Uterine smooth muscle cell (primary cell): ENCODE data around the gene CPEB3. TPM values are rescaled to one million over a fixed set of nuclear protein-coding genes. Genes with fewer than 3 reads are reported as not detected.

Experiments used
- total RNA-seq: library from RNA; depleted of rRNA; stranded (reverse); fragments of >200 nt; gene quantifications from 2 replicates; pipeline ENCODE4 v1.2.3, GENCODE V29; 2014

The CPEB3 gene
- 0.55 and 1.6 TPM in 2 replicates for total RNA-seq

GRCh38 chr10:92290837-92291615, at the start of gene CPEB3, which contains the start of gene MARCHF5:
Gene CPEB3, minus strand, starts transcription at chr10:92291078. Its CDS starts 50,728 bp downstream, at chr10:92240350.
Gene MARCHF5, plus strand, starts transcription at chr10:92291167. Its CDS starts 328 bp downstream, at chr10:92291495.

Other genes starting within 250 kb of the CPEB3 start
- 15.9 and 19.1 TPM in 2 replicates for gene MARCHF5, start 89 bp upstream of the CPEB3 start, total RNA-seq